SK-N-SH (cell line): ENCODE results near the gene ARID3A. TPM values are rescaled to one million over a fixed set of nuclear protein-coding genes. Genes with fewer than 3 reads are reported as not detected.

Source experiments
- CTCF ChIA-PET: fragments of 300-600, 350-600 bp; formaldehyde crosslinking; extraction: SDS; loops from one replicate; lab custom pipeline; 2021; lab: Yijun Ruan, JAX
- POLR2A ChIA-PET: fragments of 350-600 bp; sonication (Branson Sonifier 250); formaldehyde crosslinking; extraction: SDS; loops from one replicate; lab custom pipeline; 2020; ENCODE audit warnings: antibody characterized with exemption, inconsistent platforms; lab: Yijun Ruan, JAX
- DNase-seq: peaks from one replicate; pipeline ENCODE4 v3.0.0; 2012
- H2AFZ ChIP-seq: fragments of 200-600 bp; sonication (generic); 2 replicates; pipeline ENCODE4 v1.8.1; 2016; ENCODE audit warnings: antibody characterized with exemption, mild to moderate bottlenecking, low read depth
- H3F3A ChIP-seq: fragments of 200-600 bp; sonication (generic); replicated peaks from 2 replicates; pipeline ENCODE3; 2016; ENCODE audit warnings: antibody characterized with exemption, mild to moderate bottlenecking; ENCODE audit not compliant: insufficient read depth
- H3K27ac ChIP-seq, 2 experiments: fragments of 200-500 bp in 1 of 2; fragments of 200-600 bp in 1 of 2; sonication (Bioruptor generic) in 1 of 2; sonication (generic), shearing (Covaris generic) in 1 of 2; 2 replicates each; pipeline versions ENCODE4 v1.5.1 to v1.6.1; 2014 to 2016; ENCODE audit warnings: low read depth in 2 of 2, inconsistent platforms in 1 of 2, low read length in 1 of 2, mild to moderate bottlenecking in 1 of 2, mixed read lengths in 1 of 2
- H3K27me3 ChIP-seq: fragments of 200-600 bp; sonication (generic), shearing (Covaris generic); 2 replicates; pipeline ENCODE4 v1.6.1; 2016; ENCODE audit warnings: mixed run types; ENCODE audit not compliant: insufficient read depth
- H3K36me3 ChIP-seq, 2 experiments: fragments of 200-500 bp in 1 of 2; fragments of 200-600 bp in 1 of 2; sonication (Bioruptor generic) in 1 of 2; sonication (generic) in 1 of 2; replicated peaks in 1 of 2; 2 replicates each; pipeline versions ENCODE3 to v1.5.1; 2014 to 2016; ENCODE audit warnings: low read length in 1 of 2, mild to moderate bottlenecking in 1 of 2; ENCODE audit not compliant: insufficient read depth in 2 of 2, control insufficient read depth in 1 of 2
- H3K4me1 ChIP-seq, 2 experiments: fragments of 200-500 bp in 1 of 2; fragments of 200-600 bp in 1 of 2; sonication (Bioruptor generic) in 1 of 2; sonication (generic), shearing (Covaris generic) in 1 of 2; 2 replicates each; pipeline versions ENCODE4 v1.5.1 to v1.6.1; 2014 to 2016; ENCODE audit warnings: low read depth in 1 of 2, low read length in 1 of 2, mixed run types in 1 of 2; ENCODE audit not compliant: insufficient read depth in 2 of 2, control insufficient read depth in 1 of 2
- H3K4me2 ChIP-seq: fragments of 200-600 bp; sonication (generic), shearing (Covaris generic); 2 replicates; pipeline ENCODE4 v1.6.1; 2017; ENCODE audit warnings: mixed run types
- H3K4me3 ChIP-seq, 2 experiments: fragments of 200-500 bp in 1 of 2; fragments of 200-600 bp in 1 of 2; sonication (Bioruptor generic) in 1 of 2; sonication (generic), shearing (Covaris generic) in 1 of 2; 2 replicates each; pipeline versions ENCODE4 v1.5.1 to v1.8.1; 2014 to 2016; ENCODE audit warnings: low read depth in 2 of 2, inconsistent platforms in 1 of 2, low read length in 1 of 2, mild to moderate bottlenecking in 1 of 2, mixed read lengths in 1 of 2, moderate library complexity in 1 of 2
- H3K79me2 ChIP-seq: fragments of 200-600 bp; sonication (generic); 2 replicates; pipeline ENCODE4 v1.8.1; 2017; ENCODE audit warnings: mild to moderate bottlenecking; ENCODE audit not compliant: insufficient read depth
- H3K9ac ChIP-seq: fragments of 200-600 bp; sonication (generic); 2 replicates; pipeline ENCODE4 v1.6.1; 2017; ENCODE audit warnings: mixed run types
- H3K9me2 ChIP-seq: fragments of 200-600 bp; sonication (generic); 2 replicates; pipeline ENCODE4 v1.6.1; 2017; ENCODE audit warnings: mixed run types
- H3K9me3 ChIP-seq: fragments of 200-600 bp; sonication (generic); 2 replicates; pipeline ENCODE4 v1.6.1; 2017; ENCODE audit warnings: mixed run types, mild to moderate bottlenecking, moderate library complexity
- H4K20me1 ChIP-seq: fragments of 200-600 bp; sonication (generic); 2 replicates; pipeline ENCODE4 v1.6.1; 2017; ENCODE audit warnings: mild to moderate bottlenecking, mixed run types; ENCODE audit not compliant: insufficient read depth
- FOXJ3 ChIP-seq: sonication (generic); formaldehyde crosslinking; IDR thresholded peaks from 2 replicates; pipeline ENCODE4 v1.5.1; 2020; ENCODE audit warnings: mild to moderate bottlenecking, missing genetic modification reagents
- MEF2A ChIP-seq: IDR thresholded peaks from 2 replicates; pipeline ENCODE4 v1.4.0; 2012; ENCODE audit warnings: low read depth, borderline replicate concordance
- RXRA ChIP-seq: IDR thresholded peaks from 2 replicates; pipeline ENCODE4 v1.4.0; 2012; ENCODE audit warnings: low read depth, mild to moderate bottlenecking, borderline replicate concordance
- TAF1 ChIP-seq: IDR thresholded peaks from 2 replicates; pipeline ENCODE4 v1.6.1; 2012; ENCODE audit warnings: low read depth, mild to moderate bottlenecking, low read length, moderate library complexity, borderline replicate concordance
- YY1 ChIP-seq: IDR thresholded peaks from 2 replicates; pipeline ENCODE4 v1.4.0; 2012; ENCODE audit warnings: low read depth, mild to moderate bottlenecking
- WGBS: methylation state at CpG from one replicate; pipeline ENCODE4 v1.1.6; 2017; ENCODE audit warnings: low lambda C conversion rate; 5-methylcytosine and 5-hydroxymethylcytosine counted together
- polyA plus RNA-seq, 3 experiments: library from polyadenylated mRNA; depleted of rRNA; stranded (reverse); fragments of >200 nt; gene quantifications; 2 replicates each; pipeline ENCODE4 v1.2.3, GENCODE V29; 2012
- TF ChIP-seq, protein P1 (sequence below): IDR thresholded peaks from 2 replicates; pipeline ENCODE4 v1.4.0; 2012; ENCODE audit warnings: low read depth, borderline replicate concordance
- TF ChIP-seq, protein P2 (sequence below): IDR thresholded peaks from 2 replicates; pipeline ENCODE4 v1.4.0; 2012; ENCODE audit warnings: low read depth, borderline replicate concordance
- TF ChIP-seq, protein P3 (sequence below): IDR thresholded peaks from 2 replicates; pipeline ENCODE4 v1.6.1; 2012; ENCODE audit warnings: mild to moderate bottlenecking, low read depth, low read length, moderate library complexity

The ARID3A gene
- polyA plus RNA-seq, 1 of the 3 experiments (the other 2 are of a cell fraction), result 8.6 TPM

DNA sequence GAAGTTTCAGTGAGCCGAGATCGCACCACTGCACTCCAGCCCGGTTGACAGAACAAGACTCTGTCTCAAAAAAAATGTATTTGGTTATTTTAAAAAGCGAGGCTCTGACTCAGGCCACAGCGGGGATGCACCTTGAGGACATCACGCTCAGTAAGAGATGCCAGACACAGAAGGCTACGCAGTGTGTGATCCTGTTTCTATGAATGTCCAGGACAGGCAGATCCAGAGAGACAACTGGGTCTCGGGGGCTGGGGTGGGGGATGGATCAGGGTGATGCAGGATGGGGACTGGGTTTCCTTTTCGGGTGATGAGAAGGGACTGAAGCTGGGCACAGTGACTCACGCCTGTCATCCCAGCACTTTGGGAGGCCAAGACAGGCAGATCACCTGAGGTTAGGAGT, 38.2 kb upstream of the ARID3A start:
- no peak overlapping the region for H3K9ac ChIP-seq
- H4K20me1 ChIP-seq, result no peaks in the 10 kb centered on the region
- no peaks in the 10 kb centered on the region for H3K27me3 ChIP-seq
- H3K36me3 ChIP-seq, result peaks cover 4 to 51% of the 10 kb centered on the region in 2 experiments
- H3F3A ChIP-seq, result peaks cover 6% of the 10 kb centered on the region
- 96% methylated on average over 8 of the region's 10 CpGs for WGBS
- peak overlapping the region in 1 of 2 experiments; percentile 2; a peak in 2 of 4 replicates for H3K27ac ChIP-seq
- no peak overlapping the region for H3K4me2 ChIP-seq
- no peak for TF ChIP-seq TAF1
- TF ChIP-seq RXRA, result no peak
- TF ChIP-seq, protein P1, sequence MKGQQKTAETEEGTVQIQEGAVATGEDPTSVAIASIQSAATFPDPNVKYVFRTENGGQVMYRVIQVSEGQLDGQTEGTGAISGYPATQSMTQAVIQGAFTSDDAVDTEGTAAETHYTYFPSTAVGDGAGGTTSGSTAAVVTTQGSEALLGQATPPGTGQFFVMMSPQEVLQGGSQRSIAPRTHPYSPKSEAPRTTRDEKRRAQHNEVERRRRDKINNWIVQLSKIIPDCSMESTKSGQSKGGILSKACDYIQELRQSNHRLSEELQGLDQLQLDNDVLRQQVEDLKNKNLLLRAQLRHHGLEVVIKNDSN, result no peak
- TF ChIP-seq, protein P2, sequence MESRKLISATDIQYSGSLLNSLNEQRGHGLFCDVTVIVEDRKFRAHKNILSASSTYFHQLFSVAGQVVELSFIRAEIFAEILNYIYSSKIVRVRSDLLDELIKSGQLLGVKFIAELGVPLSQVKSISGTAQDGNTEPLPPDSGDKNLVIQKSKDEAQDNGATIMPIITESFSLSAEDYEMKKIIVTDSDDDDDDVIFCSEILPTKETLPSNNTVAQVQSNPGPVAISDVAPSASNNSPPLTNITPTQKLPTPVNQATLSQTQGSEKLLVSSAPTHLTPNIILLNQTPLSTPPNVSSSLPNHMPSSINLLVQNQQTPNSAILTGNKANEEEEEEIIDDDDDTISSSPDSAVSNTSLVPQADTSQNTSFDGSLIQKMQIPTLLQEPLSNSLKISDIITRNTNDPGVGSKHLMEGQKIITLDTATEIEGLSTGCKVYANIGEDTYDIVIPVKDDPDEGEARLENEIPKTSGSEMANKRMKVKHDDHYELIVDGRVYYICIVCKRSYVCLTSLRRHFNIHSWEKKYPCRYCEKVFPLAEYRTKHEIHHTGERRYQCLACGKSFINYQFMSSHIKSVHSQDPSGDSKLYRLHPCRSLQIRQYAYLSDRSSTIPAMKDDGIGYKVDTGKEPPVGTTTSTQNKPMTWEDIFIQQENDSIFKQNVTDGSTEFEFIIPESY, result no peak
- TF ChIP-seq, protein P3, sequence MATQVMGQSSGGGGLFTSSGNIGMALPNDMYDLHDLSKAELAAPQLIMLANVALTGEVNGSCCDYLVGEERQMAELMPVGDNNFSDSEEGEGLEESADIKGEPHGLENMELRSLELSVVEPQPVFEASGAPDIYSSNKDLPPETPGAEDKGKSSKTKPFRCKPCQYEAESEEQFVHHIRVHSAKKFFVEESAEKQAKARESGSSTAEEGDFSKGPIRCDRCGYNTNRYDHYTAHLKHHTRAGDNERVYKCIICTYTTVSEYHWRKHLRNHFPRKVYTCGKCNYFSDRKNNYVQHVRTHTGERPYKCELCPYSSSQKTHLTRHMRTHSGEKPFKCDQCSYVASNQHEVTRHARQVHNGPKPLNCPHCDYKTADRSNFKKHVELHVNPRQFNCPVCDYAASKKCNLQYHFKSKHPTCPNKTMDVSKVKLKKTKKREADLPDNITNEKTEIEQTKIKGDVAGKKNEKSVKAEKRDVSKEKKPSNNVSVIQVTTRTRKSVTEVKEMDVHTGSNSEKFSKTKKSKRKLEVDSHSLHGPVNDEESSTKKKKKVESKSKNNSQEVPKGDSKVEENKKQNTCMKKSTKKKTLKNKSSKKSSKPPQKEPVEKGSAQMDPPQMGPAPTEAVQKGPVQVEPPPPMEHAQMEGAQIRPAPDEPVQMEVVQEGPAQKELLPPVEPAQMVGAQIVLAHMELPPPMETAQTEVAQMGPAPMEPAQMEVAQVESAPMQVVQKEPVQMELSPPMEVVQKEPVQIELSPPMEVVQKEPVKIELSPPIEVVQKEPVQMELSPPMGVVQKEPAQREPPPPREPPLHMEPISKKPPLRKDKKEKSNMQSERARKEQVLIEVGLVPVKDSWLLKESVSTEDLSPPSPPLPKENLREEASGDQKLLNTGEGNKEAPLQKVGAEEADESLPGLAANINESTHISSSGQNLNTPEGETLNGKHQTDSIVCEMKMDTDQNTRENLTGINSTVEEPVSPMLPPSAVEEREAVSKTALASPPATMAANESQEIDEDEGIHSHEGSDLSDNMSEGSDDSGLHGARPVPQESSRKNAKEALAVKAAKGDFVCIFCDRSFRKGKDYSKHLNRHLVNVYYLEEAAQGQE, result no peak
- TF ChIP-seq MEF2A, result no peak
- no peak for TF ChIP-seq YY1
- no peak for TF ChIP-seq FOXJ3 (CRISPR knock-in tag)
- CTCF ChIA-PET, result interaction anchor here (1.8 kb wide), 1 partner anchor 24 kb away, joined by 5 read pairs; no protein-coding TSS in a partner anchor
- H3K9me2 ChIP-seq, result no peaks in the 10 kb centered on the region
- H2AFZ ChIP-seq, result no peak overlapping the region
- no peak for DNase-seq
- POLR2A ChIA-PET, result no interaction called here
- H3K4me3 ChIP-seq, result no peak overlapping the region
- no peaks in the 10 kb centered on the region for H3K9me3 ChIP-seq
- H3K4me1 ChIP-seq, result peaks cover 0 to 20% of the 10 kb centered on the region in 2 experiments; a peak in 1 of 4 replicates
- H3K79me2 ChIP-seq, result peaks cover 14% of the 10 kb centered on the region
